ENCODE measurements around the gene ABCA13. TPM values are rescaled to one million over a fixed set of nuclear protein-coding genes. Genes with fewer than 3 reads are reported as not detected.

Gene ABCA13
- total RNA-seq, 2 donors from 2014 or later: not detected

GRCh38 chr7:48627164-48627563, 455.9 kb downstream of the ABCA13 start:
- H3K36me3 ChIP-seq: no peaks in the 10 kb centered on the region
- no peaks in the 10 kb centered on the region for H3K9me3 ChIP-seq
- no peak for DNase-seq (ENCODE audit: low spot score)
- no peaks in the 10 kb centered on the region for H3K27me3 ChIP-seq
- TF ChIP-seq, protein P1, sequence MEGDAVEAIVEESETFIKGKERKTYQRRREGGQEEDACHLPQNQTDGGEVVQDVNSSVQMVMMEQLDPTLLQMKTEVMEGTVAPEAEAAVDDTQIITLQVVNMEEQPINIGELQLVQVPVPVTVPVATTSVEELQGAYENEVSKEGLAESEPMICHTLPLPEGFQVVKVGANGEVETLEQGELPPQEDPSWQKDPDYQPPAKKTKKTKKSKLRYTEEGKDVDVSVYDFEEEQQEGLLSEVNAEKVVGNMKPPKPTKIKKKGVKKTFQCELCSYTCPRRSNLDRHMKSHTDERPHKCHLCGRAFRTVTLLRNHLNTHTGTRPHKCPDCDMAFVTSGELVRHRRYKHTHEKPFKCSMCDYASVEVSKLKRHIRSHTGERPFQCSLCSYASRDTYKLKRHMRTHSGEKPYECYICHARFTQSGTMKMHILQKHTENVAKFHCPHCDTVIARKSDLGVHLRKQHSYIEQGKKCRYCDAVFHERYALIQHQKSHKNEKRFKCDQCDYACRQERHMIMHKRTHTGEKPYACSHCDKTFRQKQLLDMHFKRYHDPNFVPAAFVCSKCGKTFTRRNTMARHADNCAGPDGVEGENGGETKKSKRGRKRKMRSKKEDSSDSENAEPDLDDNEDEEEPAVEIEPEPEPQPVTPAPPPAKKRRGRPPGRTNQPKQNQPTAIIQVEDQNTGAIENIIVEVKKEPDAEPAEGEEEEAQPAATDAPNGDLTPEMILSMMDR (IDR thresholded peaks at IDR 0.05): no peak
- no peaks in the 10 kb centered on the region for H3K4me1 ChIP-seq
- no peak overlapping the region for H3K27ac ChIP-seq
- H3K4me3 ChIP-seq: no peak overlapping the region

DNA sequence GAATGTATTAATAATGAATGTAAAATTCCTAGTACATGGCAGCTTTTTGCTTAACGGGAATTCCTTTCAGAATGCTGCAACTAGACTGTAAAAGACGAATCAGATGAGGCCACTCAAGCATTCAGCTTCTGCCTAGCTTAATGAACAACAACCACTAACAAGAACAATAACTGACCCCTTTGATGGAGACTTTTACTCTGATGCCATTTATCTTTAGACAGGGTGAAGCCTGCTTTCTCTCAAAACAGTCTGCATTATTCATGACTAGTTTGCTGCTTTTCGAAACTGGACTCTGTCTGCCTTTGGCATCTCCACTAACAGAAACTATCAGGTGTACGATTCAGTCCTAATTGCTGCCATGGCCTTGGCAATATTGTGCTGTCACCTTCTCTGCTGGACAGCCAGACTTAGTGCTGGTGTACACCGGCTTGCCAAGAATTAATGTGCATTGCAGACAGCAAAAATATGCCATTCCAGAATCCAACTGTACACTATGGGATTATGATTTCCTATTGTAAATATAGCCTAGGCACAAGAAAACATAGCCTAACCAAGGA, 457.6 kb downstream of the ABCA13 start:
- Histone ChIP-seq H3K4me3 (no peak overlapping the region), H3K4me1 (no peaks in the 10 kb centered on the region), H3K27me3 (no peaks in the 10 kb centered on the region), H3K36me3 (no peaks in the 10 kb centered on the region), H3K27ac (no peak overlapping the region), H3K9me3 (no peaks in the 10 kb centered on the region)
- DNase-seq (ENCODE audit: low spot score): no peak
- TF ChIP-seq, protein P1 (IDR thresholded peaks at IDR 0.05): no peak

- Histone ChIP-seq H3K9me3 (no peaks in the 10 kb centered on the region), H3K36me3 (no peaks in the 10 kb centered on the region), H3K4me1 (no peaks in the 10 kb centered on the region), H3K27me3 (no peaks in the 10 kb centered on the region), H3K27ac (no peak overlapping the region), H3K4me3 (no peak overlapping the region)
- TF ChIP-seq, protein P1 (IDR thresholded peaks at IDR 0.05): no peak
- no peak for DNase-seq (ENCODE audit: low spot score)
Observed at GRCh38 chr7:48634116-48634632, 462.9 kb downstream of the ABCA13 start.

- Histone ChIP-seq H3K4me1 (no peaks in the 10 kb centered on the region), H3K27me3 (no peaks in the 10 kb centered on the region), H3K4me3 (no peak overlapping the region), H3K27ac (no peak overlapping the region), H3K36me3 (no peaks in the 10 kb centered on the region), H3K9me3 (no peaks in the 10 kb centered on the region)
- DNase-seq (ENCODE audit: low spot score): no peak
- TF ChIP-seq, protein P1 (IDR thresholded peaks at IDR 0.05): no peak
Observed at GRCh38 chr7:48635796-48636195, 464.5 kb downstream of the ABCA13 start.

DNA sequence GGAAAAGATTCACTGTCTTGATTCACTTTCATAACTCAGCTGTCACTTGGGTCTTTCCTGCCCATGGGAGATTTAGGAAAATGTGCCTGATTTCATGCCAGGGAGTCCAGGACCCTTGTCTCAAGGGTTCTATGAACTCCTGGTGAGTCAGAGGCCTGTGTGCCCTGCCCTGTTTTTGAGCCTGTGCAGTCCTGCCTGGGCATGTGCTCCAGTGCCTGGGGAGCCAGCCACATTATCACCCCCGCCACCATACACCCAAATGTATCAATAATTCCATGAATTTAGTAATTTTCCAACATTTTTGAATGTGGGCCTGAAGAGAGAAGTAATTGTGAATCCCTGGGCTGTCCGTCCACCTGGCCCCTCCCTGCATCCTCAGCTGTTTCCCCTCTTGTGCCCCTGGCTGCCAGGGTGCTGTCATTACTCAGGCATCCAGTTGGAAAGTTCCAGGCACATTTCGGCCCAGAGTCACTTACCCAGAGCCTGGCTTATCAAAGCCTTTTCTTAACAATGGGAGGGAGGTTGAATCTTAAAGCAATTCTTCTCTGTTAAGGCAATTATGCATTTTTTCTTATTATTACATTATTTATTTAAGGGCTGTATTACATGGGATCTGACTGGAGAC, 465.2 kb downstream of the ABCA13 start:
- Histone ChIP-seq H3K9me3 (no peaks in the 10 kb centered on the region), H3K4me1 (no peaks in the 10 kb centered on the region), H3K36me3 (no peaks in the 10 kb centered on the region), H3K4me3 (no peak overlapping the region), H3K27ac (no peak overlapping the region), H3K27me3 (no peaks in the 10 kb centered on the region)
- TF ChIP-seq, protein P1 (IDR thresholded peaks at IDR 0.05): no peak
- DNase-seq (ENCODE audit: low spot score): no peak

Data from right atrium auricular region (tissue), 2 donors.